GM08714 (cell line): Measurements from ENCODE around the gene TUBB1.
"Not testable (repeated sequence)": the region's sequence is repeated elsewhere in the genome, so short reads cannot be mapped to it uniquely, and the experiment has no call there.

Experiments used
- H3K4me3 ChIP-seq: fragments of 200-500 bp; sonication (Bioruptor generic); 2 replicates; pipeline ENCODE4 v1.5.1; 2014; ENCODE audit warnings: mild to moderate bottlenecking, low read length, inconsistent platforms
- ZNF274 ChIP-seq: IDR thresholded peaks from 2 replicates; pipeline ENCODE4 v1.6.1; 2012; ENCODE audit warnings: mild to moderate bottlenecking, low read depth, low read length

TUBB1 gene

DNA sequence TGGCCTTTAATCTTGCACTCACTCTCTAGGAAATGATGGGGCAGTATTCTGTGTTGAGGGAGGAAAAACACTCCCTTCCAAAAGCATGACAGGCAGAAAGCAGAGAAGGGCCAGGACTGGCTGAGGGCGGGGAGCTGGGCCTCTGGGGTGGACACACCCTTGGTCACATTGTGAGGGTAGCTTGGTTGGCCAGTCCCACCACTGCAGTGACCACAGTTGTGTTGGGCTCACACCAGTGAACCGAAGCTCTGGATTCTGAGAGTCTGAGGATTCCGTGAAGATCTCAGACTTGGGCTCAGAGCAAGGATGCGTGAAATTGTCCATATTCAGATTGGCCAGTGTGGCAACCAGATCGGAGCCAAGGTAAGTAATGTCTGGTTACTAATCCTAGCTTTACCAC lies at the start of gene TUBB1:
TSS of gene TUBB1 (plus strand) at position 213 of the 400 bp plus-strand sequence. CDS start at position 307, 94 bp downstream.
- no peak within 1 kb of the TSS for H3K4me3 ChIP-seq
- TF ChIP-seq ZNF274, result no peak

DNA sequence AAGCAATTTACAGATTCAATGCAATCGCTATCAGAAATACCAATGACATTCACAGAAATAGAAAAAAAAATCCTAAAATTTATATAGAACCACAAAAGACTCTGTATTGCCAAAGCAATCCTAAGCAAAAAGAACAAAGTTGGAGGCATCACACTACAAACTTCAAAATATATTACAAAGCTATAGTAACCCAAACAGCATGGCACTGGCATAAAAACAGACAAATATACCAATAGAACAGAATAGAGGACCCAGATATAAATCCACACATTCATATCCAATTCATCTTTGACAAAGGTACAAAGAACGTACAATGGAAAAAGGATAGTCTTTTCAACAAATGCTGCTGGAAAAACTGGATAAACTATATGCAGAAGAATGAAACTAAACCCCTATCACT lies 49.8 kb upstream of the TUBB1 start:
- TF ChIP-seq ZNF274, result no peak
- no peak overlapping the region for H3K4me3 ChIP-seq

DNA sequence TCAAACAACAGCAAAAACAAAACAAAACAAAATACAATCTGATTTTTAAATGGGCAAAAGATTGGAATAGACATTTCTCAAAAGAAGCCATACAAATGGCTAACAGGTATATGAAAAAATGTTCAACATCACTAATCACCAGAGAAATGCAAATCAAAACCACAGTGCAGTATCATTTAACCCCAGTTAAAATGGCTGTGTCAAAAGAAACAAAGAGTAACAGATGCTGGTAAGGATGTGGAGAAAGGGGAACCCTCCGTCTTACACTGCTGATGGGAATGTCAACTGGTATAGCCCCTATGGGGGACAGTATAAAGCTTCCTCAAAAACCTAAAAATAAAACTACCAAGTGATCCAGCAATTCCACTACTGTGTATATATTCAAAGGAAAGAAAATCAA lies 49.1 kb upstream of the TUBB1 start:
- no peak for TF ChIP-seq ZNF274

DNA sequence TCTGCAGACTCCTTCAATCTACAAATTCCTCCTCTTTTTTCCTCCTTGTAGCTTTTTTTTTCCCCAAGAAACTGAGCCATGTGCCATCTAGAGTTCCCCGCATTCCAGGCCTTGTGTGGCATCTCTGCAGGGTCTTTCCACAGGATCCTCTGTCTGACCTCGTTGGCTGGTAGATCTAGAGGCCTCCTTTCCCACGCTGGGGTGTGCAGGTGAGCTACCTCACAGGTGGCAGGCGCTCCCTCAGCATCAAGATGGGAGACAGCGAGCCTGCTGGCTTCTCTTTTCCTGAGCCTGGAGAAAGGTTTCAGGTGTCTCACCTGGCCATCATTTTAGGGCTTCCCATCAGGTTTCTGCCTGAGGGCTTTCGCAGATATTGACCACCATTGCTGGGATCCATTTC lies 47.8 kb upstream of the TUBB1 start:
- no peak overlapping the region for H3K4me3 ChIP-seq
- no peak for TF ChIP-seq ZNF274

More for the DNA sequence above, 49.1 kb upstream of the TUBB1 start:
- H3K4me3 ChIP-seq, result no peak overlapping the region

DNA sequence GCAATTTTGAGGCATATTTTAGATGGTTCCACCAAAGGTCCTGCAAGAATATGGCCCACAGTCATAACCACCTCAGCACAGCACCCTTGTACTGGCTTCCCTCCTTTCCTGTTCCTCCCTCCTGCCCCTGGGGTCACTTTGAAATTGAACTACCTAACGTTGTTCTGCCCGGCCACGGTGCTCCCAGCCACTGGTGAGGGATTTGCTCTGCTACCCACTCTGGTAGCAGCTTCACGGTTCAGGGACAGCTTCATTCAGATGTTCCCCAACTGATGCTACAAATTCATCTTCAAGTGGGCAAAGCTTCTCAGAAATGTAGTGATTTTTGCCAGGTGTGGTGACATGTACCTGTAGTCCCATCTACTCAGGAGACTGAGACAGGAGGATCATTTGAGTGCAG lies 46.0 kb upstream of the TUBB1 start:
- H3K4me3 ChIP-seq, result no peak overlapping the region
- TF ChIP-seq ZNF274, result no peak

DNA sequence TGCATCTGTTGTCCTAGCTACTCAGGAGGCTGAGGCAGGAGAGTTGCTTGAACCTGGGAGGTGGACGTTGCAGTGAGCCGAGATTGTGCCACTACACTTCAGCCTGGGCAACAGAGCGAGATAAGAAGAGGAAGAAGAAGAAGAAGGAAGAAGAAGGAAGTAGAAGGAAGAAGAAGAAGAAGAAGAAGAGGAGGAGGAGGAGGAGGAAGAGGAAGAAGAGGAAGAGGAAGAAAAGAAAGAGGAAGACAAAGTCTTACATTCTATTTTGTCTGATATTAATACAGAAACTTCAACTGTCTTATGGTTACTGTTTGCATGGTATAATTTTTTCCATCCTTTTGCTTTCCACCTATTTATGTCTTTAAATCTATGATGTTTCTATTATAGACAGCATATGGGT lies 45.4 kb upstream of the TUBB1 start:
- no peak overlapping the region for H3K4me3 ChIP-seq
- TF ChIP-seq ZNF274, result no peak

DNA sequence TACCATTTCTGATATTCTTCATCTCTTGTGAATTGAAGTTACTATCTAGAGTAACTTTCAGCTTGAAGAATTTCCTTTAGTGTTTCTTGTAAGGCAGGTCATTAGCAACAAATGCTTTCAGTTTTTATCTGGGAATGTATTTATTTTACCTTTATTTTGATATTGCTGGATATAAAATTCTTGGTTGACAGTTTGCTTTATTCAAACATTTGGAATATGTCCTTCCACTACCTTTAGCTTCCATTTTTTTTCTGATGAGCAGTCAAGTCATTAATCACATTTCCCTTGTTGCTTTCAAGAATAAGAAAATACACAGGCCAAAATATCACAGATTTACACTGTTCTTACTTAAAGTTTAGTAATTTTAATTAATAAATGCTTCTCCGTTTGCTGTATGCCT lies 43.9 kb upstream of the TUBB1 start:
- H3K4me3 ChIP-seq, result no peak overlapping the region
- TF ChIP-seq ZNF274, result no peak

DNA sequence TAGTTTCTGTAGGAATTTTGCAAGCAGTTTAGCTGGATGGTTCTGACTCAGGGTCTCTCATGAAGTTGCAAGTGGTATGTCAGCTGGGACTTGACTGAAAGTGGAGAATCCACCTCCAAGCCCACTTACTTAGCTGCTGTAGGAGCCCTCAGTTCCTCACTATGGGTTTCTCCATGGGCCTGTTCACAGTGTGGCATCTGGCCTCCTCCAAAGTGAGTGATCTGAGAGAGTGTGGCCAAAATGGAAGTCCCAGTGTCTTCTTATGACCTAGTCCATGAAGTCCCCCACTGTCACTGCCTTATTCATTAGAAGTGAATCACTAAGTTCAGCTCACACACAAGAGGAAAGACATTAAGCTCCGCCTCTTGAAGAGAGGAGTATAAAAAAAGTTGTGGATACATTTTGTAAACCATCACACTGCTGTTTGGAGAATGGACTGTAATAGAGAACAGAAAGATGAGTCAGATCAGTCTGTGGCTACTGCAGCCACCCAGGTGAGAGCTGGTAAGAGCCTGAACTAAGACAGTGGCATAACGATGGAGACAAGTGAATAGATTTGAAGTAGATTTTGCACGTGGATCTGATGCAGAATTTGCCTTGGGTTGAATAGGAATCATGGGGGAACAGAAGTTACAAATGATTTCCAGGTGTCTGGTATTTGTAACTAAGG lies 43.0 kb upstream of the TUBB1 start:
- no peak for TF ChIP-seq ZNF274
- no peak overlapping the region for H3K4me3 ChIP-seq

DNA sequence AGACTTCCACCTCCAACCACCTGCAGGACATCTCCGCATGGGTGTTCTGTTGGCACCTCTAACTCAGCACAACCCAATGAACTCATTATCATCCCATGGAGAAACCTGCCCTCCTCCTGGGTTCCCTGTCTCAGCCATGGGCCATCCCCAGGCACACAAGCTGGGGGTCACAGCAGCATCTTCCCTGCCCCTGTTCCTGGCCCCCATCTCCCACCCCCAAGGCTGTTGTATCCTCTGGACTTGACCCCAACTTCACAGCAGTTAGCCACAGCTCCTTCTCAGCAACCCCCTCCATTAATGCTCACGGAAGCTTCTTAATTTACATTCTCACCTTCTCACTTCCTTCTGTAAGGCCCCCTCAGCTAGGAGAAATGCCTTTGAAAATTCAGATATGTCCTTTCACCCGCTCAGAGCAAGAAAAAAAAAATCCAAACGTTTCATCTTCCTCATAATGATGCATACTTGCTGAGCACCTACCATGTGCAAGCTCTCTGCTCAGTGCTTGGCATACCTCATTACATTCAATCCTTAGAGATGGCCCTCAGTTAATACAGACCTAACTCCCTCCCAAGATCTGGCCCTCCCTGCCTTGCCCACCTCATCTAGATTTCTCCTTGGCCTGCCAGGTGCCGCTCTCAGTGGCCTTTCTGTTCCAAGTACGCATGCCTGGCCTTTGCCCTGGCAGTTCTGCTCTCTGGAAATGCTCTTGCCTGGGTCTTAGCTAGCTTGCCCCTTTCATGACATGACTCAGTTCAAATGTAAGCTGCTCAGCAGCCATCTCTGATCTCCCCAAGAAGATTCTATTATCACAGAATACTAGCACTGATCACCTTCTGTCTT lies 40.7 kb upstream of the TUBB1 start:
- H3K4me3 ChIP-seq, result no peak overlapping the region
- TF ChIP-seq ZNF274, result no peak

DNA sequence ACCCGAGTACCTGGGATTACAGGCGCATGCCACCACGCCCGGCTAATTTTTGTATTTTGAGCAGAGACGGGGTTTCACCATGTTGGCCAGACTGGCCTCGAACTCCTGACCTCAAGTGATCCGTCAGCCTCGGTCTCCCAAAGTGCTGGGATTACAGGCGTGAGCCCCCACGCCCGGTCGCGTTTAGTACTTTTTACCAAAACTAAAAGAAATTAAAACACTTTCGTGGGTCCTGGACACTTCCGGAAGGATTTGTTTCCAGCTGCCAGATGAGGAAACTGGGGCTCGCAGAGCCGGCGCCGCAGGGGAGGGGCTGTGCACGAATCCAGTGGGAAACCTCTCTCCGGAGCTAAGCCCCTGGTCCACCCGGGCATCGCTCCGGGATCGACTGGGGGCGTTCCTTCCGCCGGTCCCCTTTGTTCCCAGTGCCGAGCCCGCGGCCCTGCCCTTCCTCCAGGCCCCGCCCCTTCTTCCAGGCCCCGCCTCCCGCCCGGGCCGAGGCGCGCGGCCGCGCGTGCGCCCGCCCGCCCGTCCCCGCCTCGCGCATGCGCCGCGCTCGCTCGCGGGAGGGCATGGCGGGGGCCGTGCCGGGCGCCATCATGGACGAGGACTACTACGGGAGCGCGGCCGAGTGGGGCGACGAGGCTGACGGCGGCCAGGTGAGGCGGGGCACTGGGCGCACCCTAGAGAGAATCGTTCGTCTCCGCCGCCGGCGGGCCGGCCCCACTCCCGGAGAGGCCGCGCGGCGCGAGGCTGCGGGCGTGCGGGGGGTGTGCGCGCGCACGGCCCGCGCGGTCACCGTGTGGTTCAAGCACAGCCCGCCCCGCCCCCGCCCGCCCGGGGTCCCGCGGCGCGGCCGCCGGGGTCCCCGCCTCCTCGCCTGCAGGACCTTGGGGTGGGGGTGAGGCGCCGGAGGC lies 38.3 kb upstream of the TUBB1 start, which contains the start of gene NELFCD:
TSS of gene NELFCD (plus strand) at position 546 of the 917 bp plus-strand sequence. CDS start at position 600, 54 bp downstream.
- H3K4me3 ChIP-seq, result peak within 1 kb of the TSS; percentile 96
- TF ChIP-seq ZNF274, result no peak

DNA sequence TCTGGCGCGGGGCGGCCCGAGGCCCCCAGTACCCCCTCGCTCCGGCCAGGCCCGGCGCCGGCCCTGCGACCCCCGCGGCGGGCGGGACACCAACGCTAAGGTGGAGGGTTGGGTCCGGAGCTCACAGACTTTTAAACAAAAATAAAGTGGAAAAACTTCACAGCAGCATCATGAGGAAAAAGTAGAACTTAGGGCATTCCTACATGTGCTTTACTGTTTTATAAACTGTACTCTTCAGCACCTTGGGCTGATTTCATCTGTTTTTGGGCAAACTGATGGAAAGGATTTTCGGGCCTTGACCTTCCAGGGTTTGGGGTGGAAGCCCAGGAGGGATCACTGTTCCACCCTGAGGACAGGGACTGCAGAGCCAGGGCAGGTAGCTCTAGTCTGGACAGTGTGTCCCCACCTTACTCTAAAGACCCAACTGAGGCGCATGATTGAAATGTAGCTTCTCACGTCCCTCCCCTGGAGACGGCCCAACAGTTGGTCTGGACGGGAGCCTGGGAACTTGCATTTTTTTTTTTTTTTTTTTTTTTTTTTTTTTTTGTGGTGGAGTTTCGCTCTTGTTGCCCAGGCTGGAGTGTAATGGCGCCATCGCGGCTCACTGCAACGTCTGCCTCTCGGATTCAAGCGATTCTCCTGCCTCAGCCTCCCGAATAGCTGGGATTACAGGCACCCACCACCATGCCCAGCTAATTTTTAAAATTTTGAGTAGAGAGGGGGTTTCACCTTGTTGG lies 37.4 kb upstream of the TUBB1 start:
- peak overlapping the region; percentile 96 for H3K4me3 ChIP-seq
- TF ChIP-seq ZNF274, result no peak

DNA sequence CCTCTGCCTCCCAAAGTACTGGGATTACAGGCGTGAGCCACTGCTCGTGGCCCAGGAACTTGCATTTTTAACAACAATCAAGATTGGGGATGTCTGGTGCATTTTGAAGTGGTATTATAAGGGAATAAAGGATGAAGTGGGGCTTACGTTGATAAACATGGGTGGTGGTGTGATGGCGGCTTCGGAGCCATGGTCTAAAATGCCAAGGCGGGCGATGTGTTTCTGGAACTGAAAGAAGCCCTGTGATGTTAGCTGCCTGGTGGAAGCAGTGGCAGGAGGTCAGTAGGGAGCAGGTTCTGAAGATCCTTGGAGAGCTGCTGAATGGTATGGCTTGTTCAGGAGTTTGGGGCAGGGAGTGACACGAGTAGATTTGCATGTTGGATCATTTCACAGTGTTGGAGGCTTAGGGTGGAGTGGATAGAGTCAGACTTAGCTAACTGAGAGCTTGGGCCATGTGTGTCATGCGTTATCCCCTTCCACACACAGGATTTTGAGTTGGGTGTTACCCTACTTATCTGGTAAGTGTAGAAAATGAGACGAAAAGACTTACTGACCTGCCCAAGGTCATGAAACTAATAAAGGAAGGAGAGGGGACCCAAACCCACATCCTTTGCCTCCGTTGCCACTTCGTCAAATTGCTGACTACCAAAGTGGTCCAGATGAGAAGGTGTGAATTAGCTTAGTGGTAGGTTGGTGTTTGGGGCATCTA lies 36.7 kb upstream of the TUBB1 start:
- no peak for TF ChIP-seq ZNF274
- peak overlapping the region; percentile 96; the same call in 1 of the 2 replicates for H3K4me3 ChIP-seq

DNA sequence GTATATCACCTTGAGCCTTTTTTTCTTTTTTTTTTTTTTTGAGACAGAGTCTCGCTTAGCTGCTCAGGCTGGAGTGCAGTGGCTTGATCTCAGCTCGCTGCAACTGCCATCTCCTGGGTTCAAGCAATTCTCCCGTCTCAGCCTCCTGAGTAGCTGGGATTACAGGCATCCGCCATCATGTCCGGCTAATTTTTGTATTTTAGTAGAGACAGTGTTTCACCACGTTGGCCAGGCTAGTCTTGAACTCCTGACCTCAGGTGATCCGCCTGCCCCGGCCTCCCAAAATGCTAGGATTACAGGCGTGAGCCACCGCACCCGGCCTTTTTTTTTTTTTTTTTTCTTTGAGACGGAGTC lies 36.1 kb upstream of the TUBB1 start:
- H3K4me3 ChIP-seq, result not testable (repeated sequence)
